CD4-positive, alpha-beta T cell treated with Interleukin-17A for 1 hour (primary cell): ENCODE data around the gene GRIK4.

Source experiments
- DNase-seq: peaks from one replicate; pipeline ENCODE4 v3.0.0-alpha.2; 2020

GRIK4 gene

GRCh38 chr11:120551191-120551590 is 39.6 kb downstream of the GRIK4 start:
- DNase-seq = no peak

- DNase-seq = no peak
Observed at GRCh38 chr11:120554766-120555432, 43.4 kb downstream of the GRIK4 start.

GRCh38 chr11:120555433-120555773 is 43.9 kb downstream of the GRIK4 start:
- DNase-seq = no peak

- DNase-seq = no peak
Observed at GRCh38 chr11:120556797-120557196, 45.2 kb downstream of the GRIK4 start.

GRCh38 chr11:120558744-120559431 is 47.3 kb downstream of the GRIK4 start:
- DNase-seq = no peak

GRCh38 chr11:120561286-120561685 is 49.7 kb downstream of the GRIK4 start:
- DNase-seq = no peak

GRCh38 chr11:120562806-120563425 is 51.4 kb downstream of the GRIK4 start:
- no peak for DNase-seq

GRCh38 chr11:120563703-120564572 is 52.4 kb downstream of the GRIK4 start:
- no peak for DNase-seq

GRCh38 chr11:120564573-120565311 is 53.2 kb downstream of the GRIK4 start:
- DNase-seq = no peak

- DNase-seq = no peak
Observed at GRCh38 chr11:120565466-120566155, 54.1 kb downstream of the GRIK4 start.

GRCh38 chr11:120566176-120566575 is 54.6 kb downstream of the GRIK4 start:
- DNase-seq = no peak

- DNase-seq = no peak
Observed at GRCh38 chr11:120568572-120569307, 57.2 kb downstream of the GRIK4 start.

- no peak for DNase-seq
Observed at GRCh38 chr11:120569861-120570260, 58.3 kb downstream of the GRIK4 start.

- DNase-seq = no peak
Observed at GRCh38 chr11:120571476-120571875, 59.9 kb downstream of the GRIK4 start.

- no peak for DNase-seq
Observed at GRCh38 chr11:120573756-120574354, 62.3 kb downstream of the GRIK4 start.

GRCh38 chr11:120574876-120575275 is 63.3 kb downstream of the GRIK4 start:
- no peak for DNase-seq

GRCh38 chr11:120575461-120575860 is 63.9 kb downstream of the GRIK4 start:
- DNase-seq = no peak

GRCh38 chr11:120576606-120577005 is 65.1 kb downstream of the GRIK4 start:
- no peak for DNase-seq

- DNase-seq = no peak
Observed at GRCh38 chr11:120577041-120577440, 65.5 kb downstream of the GRIK4 start.

- no peak for DNase-seq
Observed at GRCh38 chr11:120577624-120578363, 66.2 kb downstream of the GRIK4 start.
